Heart left ventricle (tissue), 13 donors: Measurements from ENCODE around the gene PLA2R1.

Source experiments
- CTCF ChIP-seq, 12 donors: fragments of 200-600 bp; sonication (generic) in 4 of 12; IDR thresholded peaks; one replicate each; pipeline versions ENCODE4 v1.5.0 to v1.8.0; 2018 to 2022; ENCODE audit warnings: antibody characterized with exemption in 12 of 12, mild to moderate bottlenecking in 5 of 12
- POLR2A ChIP-seq, 2 donors: fragments of 450-650 bp; IDR thresholded peaks; one replicate each; pipeline ENCODE4 v1.6.1; 2017; ENCODE audit warnings: antibody characterized with exemption in 2 of 2, mild to moderate bottlenecking in 2 of 2, moderate library complexity in 2 of 2
- donor health status: ischemic (EF 13 %, LVEDD 7.1; RV severe dilation, severe dysfunction).
- donor health status: DM: no; HTN: yes; CAD: no.
- donor health status: DM: no; HTN: no; CAD: no.
- donor health status: ischemic (EF 25% LVEDD 6.9; RV normal size, moderate dysfunction).
- donor health status: ischemic (EF 25% LVEDD 5.7; RV mildly dilated, moderate dysfunction).
- donor health status: ischemic (EF 35%, LVEDD 5.7; RV mildly dilated, moderate dysfunction).
- donor health status: nonischemic (EF 11% LVEDD 7.7; RV severe dilation, severe dysfunction).
- donor health status: DM: yes; HTN: yes; CAD: no.
- donor health status: PGD.
- donor health status: ischemic (EF 29% LVEDD 5.4; RV normal size, mild dysfunction).
- donor health status: nonischemic (EF 23%, LVEDD 6.1; RV moderate dilation, normal function).

GRCh38 chr2:159904959-159905305 is 157.5 kb downstream of the PLA2R1 start:
- TF ChIP-seq CTCF (IDR thresholded peaks at IDR 0.05) = no peak
- TF ChIP-seq POLR2A (IDR thresholded peaks at IDR 0.05) = no peak
